ENCODE data around the gene HFM1.
"Not testable (repeated sequence)": the region's sequence is repeated elsewhere in the genome, so short reads cannot be mapped to it uniquely, and the experiment has no call there.

The HFM1 gene

DNA sequence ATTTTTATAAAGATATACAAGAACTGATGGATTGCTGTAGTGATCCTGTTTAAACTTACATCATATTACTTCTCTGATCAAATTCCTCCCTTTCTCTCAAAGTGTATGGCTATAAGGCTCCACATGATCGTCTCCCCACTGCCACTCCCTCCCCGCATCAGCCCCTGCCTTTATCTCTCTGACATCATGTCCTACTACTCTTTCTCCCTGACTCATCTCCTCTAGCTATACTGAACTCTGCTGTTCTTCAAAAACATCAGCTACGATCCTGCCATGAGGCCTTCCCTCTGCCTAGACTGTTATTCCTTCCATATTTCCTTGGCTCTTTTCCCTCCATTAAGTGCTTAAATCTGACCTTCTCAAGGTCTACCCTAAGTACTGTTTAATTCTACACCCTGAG, 22.8 kb downstream of the HFM1 start:
- Histone ChIP-seq H3K18ac (ENCODE audit: low read length) (no peak overlapping the region), H2AK5ac (ENCODE audit: low read depth, low read length) (no peak overlapping the region), H3K4me1 (ENCODE audit: control insufficient read depth in 2 of 2, insufficient read depth in 1 of 2, low read depth in 1 of 2, low read length in 2 of 2) (no peaks in the 10 kb centered on the region), H3K36me3 (replicated peaks in 1 of 2; ENCODE audit: control insufficient read depth in 2 of 2, insufficient read depth in 2 of 2, low read length in 2 of 2) (no peaks in the 10 kb centered on the region), H2BK5ac (ENCODE audit: low read length) (no peak overlapping the region), H3K9me3 (replicated peaks in 1 of 2; ENCODE audit: control insufficient read depth in 2 of 2, insufficient read depth in 1 of 2, low read depth in 1 of 2, low read length in 2 of 2) (no peaks in the 10 kb centered on the region), H3K14ac (ENCODE audit: low read length) (no peak overlapping the region), H4K91ac (ENCODE audit: low read depth, low read length, poor library complexity) (no peak overlapping the region), H3K4me2 (ENCODE audit: insufficient read depth, low read length, poor library complexity, severe bottlenecking) (no peak overlapping the region), H2BK120ac (ENCODE audit: low read depth, low read length) (no peak overlapping the region), H2AFZ (ENCODE audit: low read length) (no peak overlapping the region), H4K8ac (ENCODE audit: low read depth, low read length) (no peak overlapping the region), H3K27me3 (ENCODE audit: control insufficient read depth in 3 of 3, insufficient read depth in 3 of 3, low read depth in 1 of 3, low read length in 3 of 3) (no peaks in the 10 kb centered on the region), H2BK15ac (ENCODE audit: low read length) (no peak overlapping the region), H2BK12ac (ENCODE audit: low read length) (no peak overlapping the region), H3K23ac (ENCODE audit: low read depth, low read length, poor library complexity) (no peak overlapping the region), H3K4ac (ENCODE audit: low read length) (no peak overlapping the region), H3K27ac (replicated peaks; ENCODE audit: low read length) (no peak overlapping the region), H3K4me3 (ENCODE audit: low read length in 2 of 2) (no peak overlapping the region), H3K79me1 (ENCODE audit: low read depth, low read length) (no peaks in the 10 kb centered on the region), H3K9ac (ENCODE audit: low read depth, low read length, poor library complexity) (no peak overlapping the region)
- no CpG with 5 or more reads among the region's 3 CpGs for WGBS, 2 donors (ENCODE audit: extremely low coverage in 2 of 2, insufficient read length in 2 of 2, insufficient replicate concordance in 1 of 2)
- no peak for DNase-seq (ENCODE audit: low spot score)

DNA sequence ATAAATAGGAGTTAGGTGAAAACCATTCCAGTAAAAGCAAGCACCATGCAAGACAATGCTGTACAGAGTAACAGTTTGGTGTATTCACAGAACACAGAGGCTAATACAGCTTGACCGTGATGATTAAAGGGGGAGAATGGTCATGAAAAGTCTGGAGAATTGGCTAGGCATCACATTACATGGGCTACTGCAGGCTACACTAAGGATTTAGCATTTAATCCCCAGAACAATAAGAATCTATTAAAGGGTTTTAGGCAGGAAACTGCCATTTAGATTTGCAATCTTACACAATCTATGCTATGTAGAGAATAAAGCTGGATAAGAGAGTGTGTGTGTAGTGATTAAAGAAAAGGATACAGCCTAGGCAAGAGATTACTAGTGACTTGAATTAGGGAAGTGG, 30.6 kb downstream of the HFM1 start:
- no peak overlapping the region for H3K27ac ChIP-seq (replicated peaks; ENCODE audit: low read length)
- no peak overlapping the region for H3K14ac ChIP-seq (ENCODE audit: low read length)
- no CpG with 5 or more reads among the region's 1 CpG for WGBS, 2 donors (ENCODE audit: extremely low coverage in 2 of 2, insufficient read length in 2 of 2, insufficient replicate concordance in 1 of 2)
- no peak for DNase-seq (ENCODE audit: low spot score)
- H3K4me1 ChIP-seq (ENCODE audit: control insufficient read depth in 2 of 2, insufficient read depth in 1 of 2, low read depth in 1 of 2, low read length in 2 of 2), result peaks cover 0 to 1% of the 10 kb centered on the region in 2 donors
- no peak overlapping the region for H2BK120ac ChIP-seq (ENCODE audit: low read depth, low read length)
- H3K18ac ChIP-seq (ENCODE audit: low read length), result no peak overlapping the region
- H3K27me3 ChIP-seq (ENCODE audit: control insufficient read depth in 3 of 3, insufficient read depth in 3 of 3, low read depth in 1 of 3, low read length in 3 of 3), result no peaks in the 10 kb centered on the region
- peaks cover 0 to 33% of the 10 kb centered on the region in 2 donors for H3K36me3 ChIP-seq (replicated peaks in 1 of 2; ENCODE audit: control insufficient read depth in 2 of 2, insufficient read depth in 2 of 2, low read length in 2 of 2)
- no peak overlapping the region for H4K91ac ChIP-seq (ENCODE audit: low read depth, low read length, poor library complexity)
- H3K23ac ChIP-seq (ENCODE audit: low read depth, low read length, poor library complexity), result no peak overlapping the region
- no peak overlapping the region for H2AK5ac ChIP-seq (ENCODE audit: low read depth, low read length)
- H2AFZ ChIP-seq (ENCODE audit: low read length), result no peak overlapping the region
- no peak overlapping the region for H3K4ac ChIP-seq (ENCODE audit: low read length)
- no peak overlapping the region for H2BK5ac ChIP-seq (ENCODE audit: low read length)
- no peak overlapping the region for H4K8ac ChIP-seq (ENCODE audit: low read depth, low read length)
- no peak overlapping the region for H2BK12ac ChIP-seq (ENCODE audit: low read length)
- H3K79me1 ChIP-seq (ENCODE audit: low read depth, low read length), result no peaks in the 10 kb centered on the region
- H3K4me3 ChIP-seq (ENCODE audit: low read length in 2 of 2), result no peak overlapping the region
- H3K9me3 ChIP-seq (replicated peaks in 1 of 2; ENCODE audit: control insufficient read depth in 2 of 2, insufficient read depth in 1 of 2, low read depth in 1 of 2, low read length in 2 of 2), result peaks cover 0 to 6% of the 10 kb centered on the region in 2 donors
- no peak overlapping the region for H2BK15ac ChIP-seq (ENCODE audit: low read length)
- no peak overlapping the region for H3K9ac ChIP-seq (ENCODE audit: low read depth, low read length, poor library complexity)
- no peak overlapping the region for H3K4me2 ChIP-seq (ENCODE audit: insufficient read depth, low read length, poor library complexity, severe bottlenecking)

GRCh38 chr1:91372230-91372629, 32.4 kb downstream of the HFM1 start:
- H2AK5ac ChIP-seq (ENCODE audit: low read depth, low read length); H2BK120ac ChIP-seq (ENCODE audit: low read depth, low read length); DNase-seq (ENCODE audit: low spot score); H3K79me1 ChIP-seq (ENCODE audit: low read depth, low read length); H3K14ac ChIP-seq (ENCODE audit: low read length); H3K27me3 ChIP-seq (ENCODE audit: control insufficient read depth in 3 of 3, insufficient read depth in 3 of 3, low read depth in 1 of 3, low read length in 3 of 3); H2BK15ac ChIP-seq (ENCODE audit: low read length); H4K8ac ChIP-seq (ENCODE audit: low read depth, low read length); H3K18ac ChIP-seq (ENCODE audit: low read length); H2BK5ac ChIP-seq (ENCODE audit: low read length); H3K23ac ChIP-seq (ENCODE audit: low read depth, low read length, poor library complexity); H3K4me2 ChIP-seq (ENCODE audit: insufficient read depth, low read length, poor library complexity, severe bottlenecking); H3K9me3 ChIP-seq (replicated peaks in 1 of 2; ENCODE audit: control insufficient read depth in 2 of 2, insufficient read depth in 1 of 2, low read depth in 1 of 2, low read length in 2 of 2); H3K4me3 ChIP-seq (ENCODE audit: low read length in 2 of 2); H4K91ac ChIP-seq (ENCODE audit: low read depth, low read length, poor library complexity); H3K4ac ChIP-seq (ENCODE audit: low read length); H3K27ac ChIP-seq (replicated peaks; ENCODE audit: low read length); H2AFZ ChIP-seq (ENCODE audit: low read length); H2BK12ac ChIP-seq (ENCODE audit: low read length); H3K9ac ChIP-seq (ENCODE audit: low read depth, low read length, poor library complexity); H3K4me1 ChIP-seq (ENCODE audit: control insufficient read depth in 2 of 2, insufficient read depth in 1 of 2, low read depth in 1 of 2, low read length in 2 of 2): not testable (repeated sequence)
- H3K36me3 ChIP-seq (replicated peaks in 1 of 2; ENCODE audit: control insufficient read depth in 2 of 2, insufficient read depth in 2 of 2, low read length in 2 of 2), result peaks cover 0 to 33% of the 10 kb centered on the region in 2 donors
- WGBS, 2 donors (ENCODE audit: extremely low coverage in 2 of 2, insufficient read length in 2 of 2, insufficient replicate concordance in 1 of 2), result no CpG with 5 or more reads among the region's 3 CpGs

DNA sequence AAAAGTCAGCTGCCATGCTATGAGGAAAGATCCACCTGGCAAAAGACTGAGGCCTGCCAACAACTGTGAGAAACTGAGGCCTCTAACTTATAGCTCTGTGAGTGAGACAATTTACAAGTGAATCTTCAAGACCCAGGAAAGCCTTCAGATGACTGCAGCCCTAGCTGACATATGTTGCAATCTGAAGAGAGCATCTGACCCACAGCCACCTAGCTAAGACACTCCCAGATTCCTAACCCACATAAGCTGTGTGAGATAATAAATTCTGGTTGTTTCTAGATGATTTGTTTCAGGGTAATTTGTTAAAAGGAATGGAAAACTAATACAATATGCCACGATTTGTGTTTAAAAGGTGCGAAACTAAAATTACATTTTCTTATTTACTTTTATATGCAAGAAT, 55.1 kb downstream of the HFM1 start:
- no peak overlapping the region for H3K23ac ChIP-seq (ENCODE audit: low read depth, low read length, poor library complexity)
- no peaks in the 10 kb centered on the region for H3K4me1 ChIP-seq (ENCODE audit: control insufficient read depth in 2 of 2, insufficient read depth in 1 of 2, low read depth in 1 of 2, low read length in 2 of 2)
- H2BK120ac ChIP-seq (ENCODE audit: low read depth, low read length), result no peak overlapping the region
- H2BK12ac ChIP-seq (ENCODE audit: low read length), result no peak overlapping the region
- no peak overlapping the region for H2AK5ac ChIP-seq (ENCODE audit: low read depth, low read length)
- H3K14ac ChIP-seq (ENCODE audit: low read length), result no peak overlapping the region
- H3K18ac ChIP-seq (ENCODE audit: low read length), result no peak overlapping the region
- no peak overlapping the region for H3K4me2 ChIP-seq (ENCODE audit: insufficient read depth, low read length, poor library complexity, severe bottlenecking)
- no peak overlapping the region for H4K91ac ChIP-seq (ENCODE audit: low read depth, low read length, poor library complexity)
- H3K4me3 ChIP-seq (ENCODE audit: low read length in 2 of 2), result no peak overlapping the region
- no peak overlapping the region for H2BK5ac ChIP-seq (ENCODE audit: low read length)
- H3K27ac ChIP-seq (replicated peaks; ENCODE audit: low read length), result no peak overlapping the region
- H2BK15ac ChIP-seq (ENCODE audit: low read length), result no peak overlapping the region
- H3K79me1 ChIP-seq (ENCODE audit: low read depth, low read length), result no peaks in the 10 kb centered on the region
- no peak overlapping the region for H3K4ac ChIP-seq (ENCODE audit: low read length)
- peaks cover 0 to 24% of the 10 kb centered on the region in 2 donors for H3K36me3 ChIP-seq (replicated peaks in 1 of 2; ENCODE audit: control insufficient read depth in 2 of 2, insufficient read depth in 2 of 2, low read length in 2 of 2)
- no peak overlapping the region for H3K9ac ChIP-seq (ENCODE audit: low read depth, low read length, poor library complexity)
- no peak overlapping the region for H4K8ac ChIP-seq (ENCODE audit: low read depth, low read length)
- no peak overlapping the region for H2AFZ ChIP-seq (ENCODE audit: low read length)
- H3K27me3 ChIP-seq (ENCODE audit: control insufficient read depth in 3 of 3, insufficient read depth in 3 of 3, low read depth in 1 of 3, low read length in 3 of 3), result no peaks in the 10 kb centered on the region
- WGBS, 2 donors (ENCODE audit: extremely low coverage in 2 of 2, insufficient read length in 2 of 2, insufficient replicate concordance in 1 of 2), result no CpG with 5 or more reads among the region's 2 CpGs
- DNase-seq (ENCODE audit: low spot score), result no peak
- H3K9me3 ChIP-seq (replicated peaks in 1 of 2; ENCODE audit: control insufficient read depth in 2 of 2, insufficient read depth in 1 of 2, low read depth in 1 of 2, low read length in 2 of 2), result peaks cover 2 to 11% of the 10 kb centered on the region in 2 donors
